Measurements from ENCODE around the gene ENTPD6.

ENTPD6 gene

DNA sequence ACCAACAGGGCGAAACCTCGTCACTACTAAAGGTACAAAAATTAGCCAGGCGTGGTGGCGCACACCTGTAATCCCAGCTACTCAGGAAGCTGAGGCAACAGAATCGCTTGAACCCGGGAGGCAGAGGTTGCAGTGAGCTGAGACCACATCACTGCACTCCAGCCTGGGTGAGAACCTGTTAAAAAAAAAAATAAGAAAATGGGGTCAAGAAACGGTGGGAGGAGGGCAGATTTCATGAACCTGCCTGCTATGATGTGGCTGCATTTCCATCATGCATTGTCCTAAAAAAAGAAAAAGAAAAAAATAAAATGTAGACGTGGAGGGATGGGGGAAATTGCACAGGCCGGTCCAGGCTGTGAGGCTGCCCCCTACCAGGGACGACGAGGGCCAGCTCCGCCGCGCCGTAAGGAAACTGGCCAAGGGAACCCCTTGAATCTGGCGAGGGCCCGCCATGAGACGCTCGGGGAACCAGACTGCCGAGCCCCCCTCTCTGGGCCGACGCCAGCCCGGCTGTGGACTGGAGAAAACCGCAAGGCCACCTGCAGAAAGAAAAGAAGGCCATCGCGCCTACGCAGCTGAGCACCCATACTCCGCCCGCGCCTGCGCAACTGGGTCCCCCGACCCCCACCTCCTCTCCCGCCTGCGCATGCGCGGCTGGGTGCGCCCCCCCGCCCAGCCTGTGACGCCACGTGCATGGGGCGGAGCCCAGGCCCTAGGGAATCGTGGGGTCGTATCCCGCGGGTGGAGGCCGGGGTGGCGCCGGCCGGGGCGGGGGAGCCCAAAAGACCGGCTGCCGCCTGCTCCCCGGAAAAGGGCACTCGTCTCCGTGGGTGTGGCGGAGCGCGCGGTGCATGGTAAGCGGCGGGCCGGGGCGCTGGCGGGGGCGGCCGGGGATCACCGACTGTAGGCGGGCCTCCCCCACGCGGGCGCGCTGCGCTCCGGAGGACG is at the start of gene ENTPD6:
Gene ENTPD6 (plus strand): TSS at position 699 of the 948 bp plus-strand sequence. CDS start 10,825 bp downstream, outside the sequence.
- Histone ChIP-seq H3K27ac (peak within 1 kb of the TSS; percentile 87), H3K4me1 (peaks cover 44% of the 10 kb centered on the region), H4K20me1 (peaks cover 40% of the 10 kb centered on the region), H3K36me3 (peaks cover 6% of the 10 kb centered on the region), H3K4me2 (peak within 1 kb of the TSS; percentile 97), H3K27me3 (no peaks in the 10 kb centered on the region), H3K9ac (peak within 1 kb of the TSS; percentile 91), H3K4me3 (peak within 1 kb of the TSS; percentile 97), H3K9me3 (peaks cover 9% of the 10 kb centered on the region)
- no peak for TF ChIP-seq Cebpa-rat (IDR thresholded peaks at IDR 0.05)

DNA sequence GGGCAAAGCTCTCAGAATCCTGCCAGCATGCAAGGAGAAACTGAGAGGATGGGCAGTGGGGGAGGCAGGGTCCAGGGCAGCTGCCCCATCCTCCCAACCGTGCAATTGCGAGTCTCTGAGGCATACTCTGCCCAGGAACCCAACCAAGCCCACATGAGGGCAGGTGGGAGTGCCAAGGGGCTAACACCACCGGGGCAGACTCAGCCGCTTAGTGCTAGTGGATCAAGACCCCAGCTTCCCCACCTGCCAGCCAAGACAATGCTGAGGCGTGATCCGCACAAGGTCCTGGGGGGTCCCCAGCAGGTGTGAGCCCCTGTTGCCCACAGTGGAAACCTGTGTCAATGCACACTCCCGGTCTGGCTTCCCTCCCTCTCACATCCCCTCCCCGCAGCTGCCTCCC is 48.5 kb upstream of the ENTPD6 start:
- Histone ChIP-seq H3K9ac (no peak overlapping the region), H3K27me3 (peaks cover 12% of the 10 kb centered on the region), H3K36me3 (no peaks in the 10 kb centered on the region), H3K4me1 (peaks cover 23% of the 10 kb centered on the region), H4K20me1 (no peaks in the 10 kb centered on the region), H3K9me3 (no peaks in the 10 kb centered on the region), H3K4me3 (no peak overlapping the region), H3K4me2 (peak overlapping the region; percentile 54), H3K27ac (no peak overlapping the region)
- no peak for TF ChIP-seq Cebpa-rat (IDR thresholded peaks at IDR 0.05)

DNA sequence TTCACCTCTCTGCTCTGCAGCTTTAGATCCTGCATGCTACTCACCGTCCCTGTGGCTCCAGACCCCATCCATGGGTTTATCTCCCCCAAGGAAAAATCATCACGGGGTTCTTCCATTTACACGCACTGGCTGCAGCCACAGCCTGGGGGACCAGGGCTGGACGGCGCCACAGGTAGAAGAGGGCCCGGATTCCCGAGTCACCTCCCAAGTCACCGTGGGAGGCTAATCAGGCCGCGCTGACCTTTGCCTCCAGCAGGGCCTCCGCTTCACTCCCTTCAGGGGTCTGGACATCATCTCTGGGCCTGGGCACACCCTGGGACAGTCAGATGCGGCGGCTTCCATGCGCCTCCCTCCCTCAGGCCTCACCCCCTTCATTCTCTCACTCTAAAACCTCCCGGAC is 47.8 kb upstream of the ENTPD6 start:
- H3K4me3 ChIP-seq: no peak overlapping the region

DNA sequence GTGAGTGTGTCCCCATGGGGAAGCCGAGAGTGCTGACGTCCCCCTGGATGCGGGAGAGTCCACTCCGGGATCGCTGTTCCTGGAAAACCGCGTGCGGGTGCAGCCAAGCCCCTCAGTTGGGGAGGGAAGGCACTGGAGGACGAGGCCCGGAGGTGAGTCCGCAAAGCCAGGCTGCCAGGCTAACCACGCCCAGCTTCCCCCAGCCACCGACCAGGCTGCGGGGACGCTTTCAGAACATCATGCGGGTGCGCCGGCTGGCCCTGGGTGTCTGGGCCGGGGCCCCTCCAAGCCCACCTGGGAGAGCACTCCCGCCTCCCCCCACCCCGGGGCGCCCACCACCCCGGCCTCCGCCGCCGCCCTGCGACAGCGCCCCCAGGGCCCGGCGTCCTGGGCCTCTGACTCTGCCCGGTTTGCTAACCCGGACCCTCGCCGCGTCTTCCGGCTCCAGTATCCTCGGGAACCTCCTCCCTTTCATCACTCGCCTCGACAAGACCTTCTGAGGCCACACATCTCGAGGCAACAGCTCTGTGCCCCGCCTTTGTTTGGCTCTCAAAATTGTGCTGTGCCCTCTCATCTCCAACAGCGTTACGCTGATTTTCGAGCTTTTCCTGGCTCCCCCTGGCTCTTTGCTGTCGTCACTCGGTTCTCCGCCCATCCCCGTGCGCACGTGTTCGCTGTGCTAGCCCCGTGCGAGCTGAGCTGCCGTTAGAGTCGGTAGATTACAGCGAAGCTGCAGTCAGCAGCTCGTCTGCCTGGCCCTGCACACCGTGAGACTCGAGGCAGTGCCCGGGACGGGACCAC is 47.1 kb upstream of the ENTPD6 start:
- Histone ChIP-seq H4K20me1 (no peaks in the 10 kb centered on the region), H3K4me3 (peak overlapping the region; percentile 49; the same call in 1 of the 2 replicates), H3K36me3 (no peaks in the 10 kb centered on the region), H3K27me3 (peaks cover 12% of the 10 kb centered on the region), H3K4me2 (peak overlapping the region; percentile 73), H3K4me1 (peaks cover 23% of the 10 kb centered on the region), H3K27ac (no peak overlapping the region), H3K9me3 (no peaks in the 10 kb centered on the region), H3K9ac (0 out of 2 replicates have a peak overlapping the region, but pooled peaks have one; percentile 6)
- TF ChIP-seq Cebpa-rat (IDR thresholded peaks at IDR 0.05): no peak

More for the DNA sequence above, 47.8 kb upstream of the ENTPD6 start:
- no peak overlapping the region for H3K27ac ChIP-seq
- no peaks in the 10 kb centered on the region for H4K20me1 ChIP-seq
- no peak overlapping the region for H3K9ac ChIP-seq
- TF ChIP-seq Cebpa-rat (IDR thresholded peaks at IDR 0.05): no peak
- H3K4me1 ChIP-seq: peaks cover 23% of the 10 kb centered on the region
- peaks cover 12% of the 10 kb centered on the region for H3K27me3 ChIP-seq
- H3K9me3 ChIP-seq: no peaks in the 10 kb centered on the region
- no peaks in the 10 kb centered on the region for H3K36me3 ChIP-seq
- no peak overlapping the region for H3K4me2 ChIP-seq

DNA sequence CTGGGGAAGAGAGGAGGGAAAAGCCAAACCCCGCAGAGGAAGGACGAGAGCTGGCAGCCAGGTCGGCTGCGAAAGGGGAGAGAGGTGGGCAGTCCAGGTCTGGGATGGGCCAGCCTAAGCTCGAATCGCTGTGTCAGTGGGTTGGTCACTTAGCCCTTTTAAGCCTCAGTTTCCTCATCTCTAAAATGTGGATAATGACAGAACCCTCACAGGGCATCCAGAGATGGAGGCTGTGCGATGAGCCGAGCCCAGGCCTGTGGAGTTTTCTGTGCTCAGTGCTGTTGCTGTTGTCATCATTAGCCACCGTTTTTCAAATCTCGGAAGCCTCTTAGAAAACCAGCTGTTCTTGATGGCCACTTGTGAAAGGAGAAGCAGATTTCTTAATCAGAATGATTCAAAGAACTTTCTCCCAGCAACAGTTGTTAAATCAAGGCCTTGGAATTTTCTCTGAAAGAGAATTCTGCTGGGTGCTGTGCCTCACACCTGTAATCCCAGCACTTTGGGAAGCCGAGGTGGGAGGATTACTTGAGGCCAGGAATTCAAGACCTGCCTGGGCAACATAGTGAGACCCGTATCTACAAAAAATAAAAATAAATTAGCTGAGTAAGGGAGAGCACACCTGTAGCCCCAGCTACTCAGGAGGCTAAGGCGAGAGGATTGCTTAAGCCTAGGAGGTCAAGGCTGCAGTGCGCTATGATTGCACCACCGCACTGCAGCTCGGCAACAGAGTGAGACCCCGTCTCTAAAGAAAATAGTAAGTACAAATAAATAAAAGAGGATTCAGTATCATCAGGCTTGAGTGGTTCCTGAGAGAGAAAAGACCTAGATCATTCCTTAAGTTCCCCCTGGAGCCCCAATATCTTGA is 46.3 kb upstream of the ENTPD6 start:
- Histone ChIP-seq H3K27me3 (peaks cover 12% of the 10 kb centered on the region), H3K4me3 (no peak overlapping the region), H3K9ac (no peak overlapping the region), H3K36me3 (no peaks in the 10 kb centered on the region), H3K9me3 (no peaks in the 10 kb centered on the region), H4K20me1 (no peaks in the 10 kb centered on the region), H3K4me1 (peaks cover 23% of the 10 kb centered on the region), H3K27ac (no peak overlapping the region), H3K4me2 (peak overlapping the region; percentile 73)
- TF ChIP-seq Cebpa-rat (IDR thresholded peaks at IDR 0.05): no peak

DNA sequence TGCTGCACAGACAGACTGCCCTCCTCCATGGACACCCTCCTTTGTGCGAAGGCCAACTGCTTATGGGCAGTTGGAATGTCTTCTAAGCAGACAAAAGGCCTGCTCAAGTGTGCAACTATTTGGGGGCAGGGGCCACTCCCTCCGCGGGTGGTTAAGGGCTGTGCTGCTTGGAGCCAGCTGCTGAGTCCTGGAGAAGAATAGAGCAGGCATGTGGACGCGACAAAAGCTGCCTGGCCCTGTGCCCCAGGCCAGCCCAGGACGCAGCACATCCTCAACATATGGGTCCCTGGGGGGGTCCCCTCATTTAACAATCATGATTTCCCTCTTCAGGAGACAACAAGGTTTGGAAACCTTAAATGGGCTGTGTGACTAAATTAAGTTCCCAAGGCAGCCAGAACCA is 45.5 kb upstream of the ENTPD6 start:
- Histone ChIP-seq H3K9me3 (no peaks in the 10 kb centered on the region), H3K27ac (no peak overlapping the region), H3K27me3 (peaks cover 12% of the 10 kb centered on the region), H3K36me3 (no peaks in the 10 kb centered on the region), H3K9ac (no peak overlapping the region), H4K20me1 (no peaks in the 10 kb centered on the region), H3K4me2 (no peak overlapping the region), H3K4me1 (peaks cover 23% of the 10 kb centered on the region), H3K4me3 (no peak overlapping the region)
- no peak for TF ChIP-seq Cebpa-rat (IDR thresholded peaks at IDR 0.05)

DNA sequence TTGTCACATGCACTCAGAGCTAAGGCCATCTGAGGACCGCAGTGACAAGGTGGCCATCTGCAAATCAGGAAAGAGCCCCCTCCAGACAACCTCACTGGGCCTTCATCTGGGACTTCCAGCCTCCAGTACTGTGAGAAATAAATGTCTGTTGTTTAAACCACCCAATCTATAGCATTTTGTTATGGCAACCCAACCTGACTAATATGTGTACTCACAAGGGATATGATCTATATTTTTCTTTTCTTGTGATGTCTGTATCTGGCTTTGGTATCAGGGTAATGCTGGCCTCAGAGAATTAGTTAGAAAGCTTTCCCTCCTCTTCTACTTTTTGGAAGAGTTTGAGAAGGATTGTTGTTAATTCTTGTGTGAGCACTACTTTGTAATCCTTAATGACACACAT is 37.5 kb upstream of the ENTPD6 start:
- H3K36me3 ChIP-seq: no peaks in the 10 kb centered on the region
- no peaks in the 10 kb centered on the region for H4K20me1 ChIP-seq
- no peak for TF ChIP-seq Cebpa-rat (IDR thresholded peaks at IDR 0.05)
- no peak overlapping the region for H3K27ac ChIP-seq
- no peak overlapping the region for H3K9ac ChIP-seq
- H3K4me3 ChIP-seq: no peak overlapping the region
- no peaks in the 10 kb centered on the region for H3K27me3 ChIP-seq
- no peak overlapping the region for H3K4me2 ChIP-seq
- peaks cover 3% of the 10 kb centered on the region for H3K9me3 ChIP-seq
- peaks cover 9% of the 10 kb centered on the region for H3K4me1 ChIP-seq

DNA sequence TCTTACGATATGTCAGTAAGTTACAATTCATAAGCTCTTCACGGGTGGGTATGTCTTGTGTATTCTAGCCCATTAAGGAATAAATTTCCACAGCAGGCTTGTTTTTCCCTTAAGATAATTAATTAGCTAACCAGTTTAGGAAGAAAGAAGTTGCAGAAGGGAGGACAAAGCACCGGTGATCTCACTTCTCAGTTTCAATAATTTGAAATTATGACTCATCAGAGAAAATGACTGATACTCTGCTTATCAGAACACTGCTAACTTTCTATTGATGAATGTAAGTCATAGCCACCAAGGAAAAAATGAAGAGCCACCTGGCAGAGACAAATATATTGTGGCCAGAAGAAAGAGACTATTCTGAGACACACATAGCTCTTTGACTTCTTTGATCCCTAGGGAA is 35.0 kb upstream of the ENTPD6 start:
- Histone ChIP-seq H3K27me3 (no peaks in the 10 kb centered on the region), H3K27ac (no peak overlapping the region), H4K20me1 (no peaks in the 10 kb centered on the region), H3K36me3 (no peaks in the 10 kb centered on the region), H3K9me3 (peaks cover 28% of the 10 kb centered on the region), H3K4me3 (no peak overlapping the region), H3K9ac (no peak overlapping the region), H3K4me1 (peaks cover 9% of the 10 kb centered on the region), H3K4me2 (0 out of 2 replicates have a peak overlapping the region, but pooled peaks have one; percentile 18)
- no peak for TF ChIP-seq Cebpa-rat (IDR thresholded peaks at IDR 0.05)

DNA sequence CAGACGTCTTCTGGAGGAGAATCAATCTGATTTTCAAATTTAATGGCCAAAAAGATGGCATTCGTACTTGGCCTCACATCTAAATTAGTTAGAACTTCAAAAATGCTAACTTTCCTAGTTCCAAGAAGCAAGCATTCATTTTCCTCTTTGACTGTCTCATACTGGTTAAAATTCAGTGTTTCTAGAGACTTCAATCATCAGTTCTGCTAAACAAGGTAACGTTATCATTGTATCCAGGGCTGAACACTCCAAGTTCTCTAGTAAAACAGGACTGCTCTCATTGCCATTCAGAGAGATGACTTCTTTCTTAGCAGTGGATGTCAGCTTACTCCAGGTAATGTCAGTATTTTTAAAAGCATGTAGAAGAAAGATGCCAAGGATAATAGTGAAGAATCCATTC is 34.6 kb upstream of the ENTPD6 start:
- H3K4me3 ChIP-seq: no peak overlapping the region
- H3K9ac ChIP-seq: no peak overlapping the region
- no peaks in the 10 kb centered on the region for H3K36me3 ChIP-seq
- no peak for TF ChIP-seq Cebpa-rat (IDR thresholded peaks at IDR 0.05)
- peaks cover 9% of the 10 kb centered on the region for H3K4me1 ChIP-seq
- no peaks in the 10 kb centered on the region for H4K20me1 ChIP-seq
- H3K27me3 ChIP-seq: no peaks in the 10 kb centered on the region
- peaks cover 32% of the 10 kb centered on the region for H3K9me3 ChIP-seq
- no peak overlapping the region for H3K27ac ChIP-seq
- H3K4me2 ChIP-seq: 0 out of 2 replicates have a peak overlapping the region, but pooled peaks have one; percentile 18
